ENCODE results near the gene SPATA13.

GRCh38 chr13:24339937-24340607 lies 179.6 kb downstream of the SPATA13 start:
- TF ChIP-seq POLR2AphosphoS5 (IDR thresholded peaks at IDR 0.05; ENCODE audit: insufficient read depth in 1 of 2, low read depth in 1 of 2) (no peak), CTCF (IDR thresholded peaks at IDR 0.05) (no peak)

Data from vagina (tissue), 2 donors.